GM21367 (cell line): ENCODE measurements around the gene CORO7.

Experiments used
- ATAC-seq: cut with Tn5 transposase; IDR thresholded peaks from one replicate; pipeline ENCODE4 v1.9.1; 2021; ENCODE audit not compliant: unreplicated experiment

Gene CORO7

GRCh38 chr16:4385789-4386450 lies 30.5 kb downstream of the CORO7 start:
- no peak for ATAC-seq

- ATAC-seq = no peak
Observed at GRCh38 chr16:4385066-4385788, 31.2 kb downstream of the CORO7 start.

- no peak for ATAC-seq
Observed at GRCh38 chr16:4384509-4384942, 31.9 kb downstream of the CORO7 start.

GRCh38 chr16:4383591-4384444 lies 32.6 kb downstream of the CORO7 start:
- ATAC-seq = no peak

DNA sequence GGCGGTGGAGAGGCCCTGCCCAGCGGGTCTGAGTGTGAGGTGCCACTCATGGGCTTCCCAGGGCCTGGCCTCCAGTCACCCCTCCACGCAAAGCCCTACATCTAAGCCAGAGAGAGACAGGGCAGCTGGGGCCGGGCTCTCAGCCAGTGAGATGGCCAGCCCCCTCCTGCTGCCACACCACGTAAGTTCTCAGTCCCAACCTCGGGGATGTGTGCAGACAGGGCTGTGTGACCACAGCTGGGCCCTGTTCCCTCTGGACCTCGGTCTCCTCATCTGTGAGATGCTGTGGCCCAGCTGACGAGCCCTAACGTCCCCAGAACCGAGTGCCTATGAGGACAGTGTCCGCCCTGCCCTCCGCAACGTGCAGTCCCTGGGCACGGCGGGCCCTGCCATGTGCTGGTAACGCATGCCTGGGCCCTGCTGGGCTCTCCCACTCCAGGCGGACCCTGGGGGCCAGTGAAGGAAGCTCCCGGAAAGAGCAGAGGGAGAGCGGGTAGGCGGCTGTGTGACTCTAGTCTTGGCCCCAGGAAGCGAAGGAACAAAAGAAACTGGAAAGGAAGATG lies 33.5 kb downstream of the CORO7 start:
- ATAC-seq = no peak

DNA sequence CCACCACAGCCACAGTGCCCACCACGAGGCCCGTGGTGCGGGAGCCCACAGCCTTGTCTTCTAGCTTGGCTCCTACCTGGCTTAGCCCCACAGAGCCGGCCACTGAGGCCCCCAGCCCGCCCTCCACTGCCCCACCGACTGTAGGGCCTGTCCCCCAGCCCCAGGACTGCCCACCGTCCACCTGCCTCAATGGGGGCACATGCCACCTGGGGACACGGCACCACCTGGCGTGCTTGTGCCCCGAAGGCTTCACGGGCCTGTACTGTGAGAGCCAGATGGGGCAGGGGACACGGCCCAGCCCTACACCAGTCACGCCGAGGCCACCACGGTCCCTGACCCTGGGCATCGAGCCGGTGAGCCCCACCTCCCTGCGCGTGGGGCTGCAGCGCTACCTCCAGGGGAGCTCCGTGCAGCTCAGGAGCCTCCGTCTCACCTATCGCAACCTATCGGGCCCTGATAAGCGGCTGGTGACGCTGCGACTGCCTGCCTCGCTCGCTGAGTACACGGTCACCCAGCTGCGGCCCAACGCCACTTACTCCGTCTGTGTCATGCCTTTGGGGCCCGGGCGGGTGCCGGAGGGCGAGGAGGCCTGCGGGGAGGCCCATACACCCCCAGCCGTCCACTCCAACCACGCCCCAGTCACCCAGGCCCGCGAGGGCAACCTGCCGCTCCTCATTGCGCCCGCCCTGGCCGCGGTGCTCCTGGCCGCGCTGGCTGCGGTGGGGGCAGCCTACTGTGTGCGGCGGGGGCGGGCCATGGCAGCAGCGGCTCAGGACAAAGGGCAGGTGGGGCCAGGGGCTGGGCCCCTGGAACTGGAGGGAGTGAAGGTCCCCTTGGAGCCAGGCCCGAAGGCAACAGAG lies 34.2 kb downstream of the CORO7 start:
- no peak for ATAC-seq

- ATAC-seq = no peak
Observed at GRCh38 chr16:4381072-4381934, 35.1 kb downstream of the CORO7 start.

- ATAC-seq = no peak
Observed at GRCh38 chr16:4380119-4381063, 36.0 kb downstream of the CORO7 start.

- no peak for ATAC-seq
Observed at GRCh38 chr16:4378999-4379690, 37.3 kb downstream of the CORO7 start.

DNA sequence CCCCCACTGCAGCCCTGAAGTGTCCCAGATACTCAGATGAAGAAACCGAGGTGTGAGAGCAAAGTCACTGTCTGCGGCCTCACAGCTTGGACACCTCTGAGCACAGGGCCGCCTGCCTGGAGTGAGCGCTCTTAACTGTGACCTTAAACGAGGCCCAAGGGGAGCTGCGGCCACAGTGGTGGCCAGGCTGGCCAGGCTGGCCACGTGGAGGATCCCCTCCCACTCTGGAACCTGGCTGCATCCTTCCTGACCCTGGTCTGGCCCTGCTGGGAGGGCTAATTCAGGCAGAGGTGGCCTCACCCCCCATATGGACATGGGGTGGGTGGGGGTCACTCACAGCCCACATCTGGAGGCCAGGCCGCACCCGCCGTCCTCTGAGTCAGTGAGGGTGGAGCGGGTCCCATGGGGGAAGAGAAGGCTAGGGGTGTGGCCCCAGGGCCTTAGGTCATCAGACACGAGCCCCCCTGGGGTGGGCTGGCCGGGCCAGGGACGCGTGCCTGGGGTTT lies 38.2 kb downstream of the CORO7 start:
- no peak for ATAC-seq

GRCh38 chr16:4377573-4378154 lies 38.7 kb downstream of the CORO7 start:
- no peak for ATAC-seq

DNA sequence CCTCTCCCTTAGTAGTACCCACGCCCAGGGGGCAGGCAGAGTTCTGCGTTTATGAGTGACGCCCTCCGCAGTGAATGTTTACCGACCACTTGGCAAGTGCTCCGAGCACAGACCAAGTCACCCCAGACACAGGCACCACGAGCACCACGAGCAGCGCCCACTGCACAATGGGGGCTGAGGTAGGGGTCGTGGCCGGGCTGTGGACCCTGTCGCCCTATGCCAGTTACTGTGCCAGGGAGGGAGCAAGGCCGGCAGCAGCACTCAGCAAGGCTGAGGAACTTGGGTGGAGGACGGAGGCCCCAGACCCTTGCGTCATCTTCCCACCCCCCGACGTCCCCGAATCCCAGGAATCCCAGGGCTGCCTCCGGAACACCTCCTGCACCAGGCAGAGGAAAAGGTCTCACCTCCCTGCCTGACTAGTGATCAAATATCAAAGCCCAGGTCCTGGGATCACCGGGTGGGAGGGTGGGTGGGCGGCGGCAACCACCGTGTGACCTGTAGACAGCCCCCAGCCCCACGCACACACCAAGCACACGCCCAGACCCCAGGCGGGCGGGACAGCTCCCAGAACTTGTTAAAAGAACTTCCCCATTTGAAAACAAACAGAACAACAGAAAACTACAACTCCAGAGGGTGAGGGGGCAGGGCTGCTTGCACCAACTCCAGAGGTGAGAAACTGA lies 39.4 kb downstream of the CORO7 start:
- no peak for ATAC-seq

- no peak for ATAC-seq
Observed at GRCh38 chr16:4376126-4376892, 40.1 kb downstream of the CORO7 start.

- no peak for ATAC-seq
Observed at GRCh38 chr16:4375717-4376116, 40.7 kb downstream of the CORO7 start.

- no peak for ATAC-seq
Observed at GRCh38 chr16:4373909-4374742, 42.3 kb downstream of the CORO7 start.
